ENCODE data around the gene CD46.

CD46 gene

GRCh38 chr1:207808911-207809555, 57.2 kb downstream of the CD46 start:
- no peak for DNase-seq (ENCODE audit: low read depth)
- no peak for TF ChIP-seq CTCF (conservative IDR thresholded peaks at IDR 0.05; ENCODE audit: low read depth, low read length)
- no peak overlapping the region for H3K4me3 ChIP-seq (ENCODE audit: low read depth, low read length)

GRCh38 chr1:207810173-207810572, 58.3 kb downstream of the CD46 start:
- no peak for TF ChIP-seq CTCF (conservative IDR thresholded peaks at IDR 0.05; ENCODE audit: low read depth, low read length)
- DNase-seq (ENCODE audit: low read depth) = peak; percentile 44
- H3K4me3 ChIP-seq (ENCODE audit: low read depth, low read length) = no peak overlapping the region

GRCh38 chr1:207810606-207811295, 58.9 kb downstream of the CD46 start:
- no peak for TF ChIP-seq CTCF (conservative IDR thresholded peaks at IDR 0.05; ENCODE audit: low read depth, low read length)
- H3K4me3 ChIP-seq (ENCODE audit: low read depth, low read length) = no peak overlapping the region
- no peak for DNase-seq (ENCODE audit: low read depth)

- DNase-seq (ENCODE audit: low read depth) = no peak
- H3K4me3 ChIP-seq (ENCODE audit: low read depth, low read length) = no peak overlapping the region
- no peak for TF ChIP-seq CTCF (conservative IDR thresholded peaks at IDR 0.05; ENCODE audit: low read depth, low read length)
These were observed 59.5 kb downstream of the CD46 start for GRCh38 chr1:207811319-207811718.

- peak; percentile 60 for DNase-seq (ENCODE audit: low read depth)
- TF ChIP-seq CTCF (conservative IDR thresholded peaks at IDR 0.05; ENCODE audit: low read depth, low read length) = peak; percentile 66
- no peak overlapping the region for H3K4me3 ChIP-seq (ENCODE audit: low read depth, low read length)
These were observed 60.3 kb downstream of the CD46 start for GRCh38 chr1:207811920-207812720.

- no peak for DNase-seq (ENCODE audit: low read depth)
- no peak overlapping the region for H3K4me3 ChIP-seq (ENCODE audit: low read depth, low read length)
- no peak for TF ChIP-seq CTCF (conservative IDR thresholded peaks at IDR 0.05; ENCODE audit: low read depth, low read length)
These were observed 61.1 kb downstream of the CD46 start for GRCh38 chr1:207812778-207813511.
